Smooth muscle cell (in vitro differentiated cells): ENCODE results near the gene MCM3. TPM values are rescaled to one million over a fixed set of nuclear protein-coding genes. Genes with fewer than 3 reads are reported as not detected.

Source experiments
- DNase-seq: peaks from one replicate; lab custom pipeline; 2025; ENCODE audit not compliant: unreplicated experiment; lab: John Stamatoyannopoulos, UW
- H2AFZ ChIP-seq: fragments of 200-600 bp; sonication (generic); 2 replicates; pipeline ENCODE4 v1.6.0; 2016; ENCODE audit warnings: antibody characterized with exemption, low read depth, mild to moderate bottlenecking
- H3F3A ChIP-seq: fragments of 200-600 bp; sonication (generic); 2 replicates; pipeline ENCODE4 v1.6.0; 2017; ENCODE audit warnings: antibody characterized with exemption, low read depth
- H3K27ac ChIP-seq: fragments of 200-600 bp; sonication (generic); 2 replicates; pipeline ENCODE4 v1.5.1; 2016; ENCODE audit warnings: low read depth, mild to moderate bottlenecking
- H3K27me3 ChIP-seq: fragments of 200-600 bp; sonication (generic); 2 replicates; pipeline ENCODE4 v1.6.1; 2016; ENCODE audit warnings: low read depth, mild to moderate bottlenecking
- H3K36me3 ChIP-seq: fragments of 200-600 bp; sonication (generic); 2 replicates; pipeline ENCODE4 v1.5.1; 2016; ENCODE audit warnings: low read depth
- H3K4me1 ChIP-seq: fragments of 200-600 bp; sonication (generic); 2 replicates; pipeline ENCODE4 v1.5.1; 2016; ENCODE audit warnings: low read depth
- H3K4me2 ChIP-seq: fragments of 200-600 bp; sonication (generic); 2 replicates; pipeline ENCODE4 v1.6.0; 2016; ENCODE audit warnings: mild to moderate bottlenecking
- H3K4me3 ChIP-seq: fragments of 200-600 bp; sonication (generic); 2 replicates; pipeline ENCODE4 v1.5.1; 2016; ENCODE audit warnings: mild to moderate bottlenecking
- H3K79me2 ChIP-seq: fragments of 200-600 bp; sonication (generic); 2 replicates; pipeline ENCODE4 v1.6.0; 2016; ENCODE audit warnings: low read depth, mild to moderate bottlenecking
- H3K9ac ChIP-seq: fragments of 200-600 bp; sonication (generic); 2 replicates; pipeline ENCODE4 v1.6.0; 2016; ENCODE audit warnings: low read depth
- H3K9me3 ChIP-seq: fragments of 200-600 bp; sonication (generic); replicated peaks from 2 replicates; pipeline ENCODE4 v1.5.1; 2016; ENCODE audit warnings: low read depth
- H4K20me1 ChIP-seq: fragments of 200-600 bp; sonication (generic); 2 replicates; pipeline ENCODE4 v1.6.0; 2016; ENCODE audit warnings: low read depth
- WGBS: methylation state at CpG from one replicate; pipeline ENCODE4 v1.1.7; 2016; ENCODE audit warnings: low lambda C conversion rate; 5-methylcytosine and 5-hydroxymethylcytosine counted together
- polyA plus RNA-seq: library from polyadenylated mRNA; unstranded; fragments of >200 nt; fragmentation: Nextera tagmentation; extraction: Ambion mirVana; gene quantifications from 2 replicates; pipeline ENCODE4 v1.2.1, GENCODE V29; 2016
- total RNA-seq: library from RNA; depleted of rRNA; stranded (reverse); fragments of >200 nt; gene quantifications from 2 replicates; pipeline ENCODE4 v1.2.3, GENCODE V29; 2014
- TF ChIP-seq, protein P1 (sequence below): fragments of 200-600 bp; sonication (generic); IDR thresholded peaks from 2 replicates; pipeline ENCODE4 v1.5.1; 2017; ENCODE audit warnings: borderline replicate concordance, mild to moderate bottlenecking, antibody characterized with exemption; ENCODE audit not compliant: insufficient read depth, poor library complexity, severe bottlenecking

Gene MCM3
- total and polyA plus RNA-seq, 2 experiments from 2014 or later, result 32.2 to 33.9 TPM

DNA sequence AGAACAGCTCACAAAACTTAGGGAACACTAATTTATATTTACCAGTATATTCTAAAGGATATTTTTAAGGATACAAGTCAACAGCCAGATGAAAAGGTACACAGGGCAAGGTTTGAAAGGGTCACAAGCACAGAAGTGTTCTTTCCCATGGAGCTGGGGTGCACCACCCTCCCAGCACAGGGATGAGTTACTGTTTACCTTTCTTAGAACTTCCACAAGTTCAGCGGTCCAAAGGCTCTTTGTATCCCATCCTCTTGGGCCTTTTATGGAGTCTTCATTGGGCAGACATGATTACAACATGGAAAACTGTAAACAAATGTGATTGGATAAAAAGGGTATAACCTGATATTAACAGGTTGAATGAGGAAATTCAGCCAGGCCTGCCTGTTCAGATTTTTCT is 39.1 kb downstream of the MCM3 start:
- 83% methylated on average over 1 of the region's 1 CpG for WGBS
- Histone ChIP-seq H3K27ac (no peak overlapping the region), H3K79me2 (no peaks in the 10 kb centered on the region), H2AFZ (no peak overlapping the region), H4K20me1 (no peaks in the 10 kb centered on the region), H3F3A (no peaks in the 10 kb centered on the region), H3K9me3 (no peaks in the 10 kb centered on the region), H3K4me2 (no peak overlapping the region), H3K4me3 (no peak overlapping the region), H3K27me3 (peaks cover 12% of the 10 kb centered on the region), H3K36me3 (no peaks in the 10 kb centered on the region), H3K9ac (no peak overlapping the region), H3K4me1 (no peaks in the 10 kb centered on the region)
- TF ChIP-seq, protein P1, sequence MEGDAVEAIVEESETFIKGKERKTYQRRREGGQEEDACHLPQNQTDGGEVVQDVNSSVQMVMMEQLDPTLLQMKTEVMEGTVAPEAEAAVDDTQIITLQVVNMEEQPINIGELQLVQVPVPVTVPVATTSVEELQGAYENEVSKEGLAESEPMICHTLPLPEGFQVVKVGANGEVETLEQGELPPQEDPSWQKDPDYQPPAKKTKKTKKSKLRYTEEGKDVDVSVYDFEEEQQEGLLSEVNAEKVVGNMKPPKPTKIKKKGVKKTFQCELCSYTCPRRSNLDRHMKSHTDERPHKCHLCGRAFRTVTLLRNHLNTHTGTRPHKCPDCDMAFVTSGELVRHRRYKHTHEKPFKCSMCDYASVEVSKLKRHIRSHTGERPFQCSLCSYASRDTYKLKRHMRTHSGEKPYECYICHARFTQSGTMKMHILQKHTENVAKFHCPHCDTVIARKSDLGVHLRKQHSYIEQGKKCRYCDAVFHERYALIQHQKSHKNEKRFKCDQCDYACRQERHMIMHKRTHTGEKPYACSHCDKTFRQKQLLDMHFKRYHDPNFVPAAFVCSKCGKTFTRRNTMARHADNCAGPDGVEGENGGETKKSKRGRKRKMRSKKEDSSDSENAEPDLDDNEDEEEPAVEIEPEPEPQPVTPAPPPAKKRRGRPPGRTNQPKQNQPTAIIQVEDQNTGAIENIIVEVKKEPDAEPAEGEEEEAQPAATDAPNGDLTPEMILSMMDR, result no peak
- DNase-seq, result no peak

DNA sequence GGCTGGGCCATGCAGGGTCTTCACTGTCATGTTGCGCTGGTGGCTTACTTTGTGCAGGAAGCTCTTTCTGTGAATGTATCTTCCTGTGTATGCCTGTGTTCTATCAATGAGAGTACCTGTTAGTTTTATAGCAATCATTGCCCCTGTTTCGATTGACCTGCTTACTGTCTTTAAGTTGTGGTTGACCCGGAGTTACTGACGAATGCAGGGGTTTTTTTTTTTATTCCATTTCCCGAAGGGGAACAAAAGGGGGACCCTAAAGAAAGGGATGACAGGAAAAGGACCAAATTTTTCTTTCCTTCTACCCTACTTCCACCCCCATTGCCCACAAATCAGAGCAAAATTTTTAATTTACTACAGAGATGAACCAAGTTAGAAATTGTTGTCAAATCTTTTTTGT is 40.1 kb downstream of the MCM3 start, which contains the start of gene IL17F:
IL17F (minus strand) TSS at position 101 of the 400 bp plus-strand sequence; CDS start at position 30, 71 bp downstream.
- no peak within 1 kb of the TSS for H3K9ac ChIP-seq
- no peaks in the 10 kb centered on the region for H3F3A ChIP-seq
- H3K4me1 ChIP-seq, result no peaks in the 10 kb centered on the region
- H3K4me2 ChIP-seq, result no peak within 1 kb of the TSS
- H3K36me3 ChIP-seq, result no peaks in the 10 kb centered on the region
- H3K79me2 ChIP-seq, result no peaks in the 10 kb centered on the region
- H2AFZ ChIP-seq, result no peak within 1 kb of the TSS
- no peak for DNase-seq
- 88% methylated on average over 5 of the region's 5 CpGs for WGBS
- no peaks in the 10 kb centered on the region for H3K9me3 ChIP-seq
- no peaks in the 10 kb centered on the region for H4K20me1 ChIP-seq
- no peak within 1 kb of the TSS for H3K27ac ChIP-seq
- peaks cover 8% of the 10 kb centered on the region for H3K27me3 ChIP-seq
- TF ChIP-seq, protein P1, result no peak
- no peak within 1 kb of the TSS for H3K4me3 ChIP-seq

DNA sequence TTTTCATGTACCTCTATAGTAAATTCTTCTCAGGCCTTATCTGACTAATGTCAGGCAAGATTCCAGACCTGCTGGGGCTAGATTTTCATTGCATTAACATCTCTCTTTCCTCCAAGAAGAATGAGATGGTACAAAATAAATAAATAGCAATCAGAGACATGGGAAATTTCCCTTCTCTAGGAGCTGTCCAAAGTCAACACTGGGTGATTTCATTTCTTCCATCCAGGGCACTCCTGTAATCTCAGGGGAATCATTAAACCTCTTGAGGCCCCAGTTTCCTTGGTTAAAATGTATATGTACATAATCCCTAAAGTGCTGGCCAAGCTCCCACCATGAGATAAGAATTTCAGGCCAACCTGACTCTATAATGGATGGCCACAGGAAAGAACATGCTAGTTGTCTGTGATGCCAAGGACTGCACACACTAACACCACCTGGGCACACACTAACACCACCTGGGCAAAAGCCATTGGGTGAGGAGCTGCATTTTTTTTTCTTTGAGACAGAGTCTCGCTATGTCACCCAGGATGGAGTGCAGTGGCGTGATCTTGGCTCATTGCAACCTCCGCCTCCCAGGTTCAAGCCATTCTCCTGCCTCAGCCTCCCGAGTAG is 41.2 kb downstream of the MCM3 start:
- H4K20me1 ChIP-seq, result no peaks in the 10 kb centered on the region
- H2AFZ ChIP-seq, result no peak overlapping the region
- H3K4me1 ChIP-seq, result no peaks in the 10 kb centered on the region
- peaks cover 7% of the 10 kb centered on the region for H3K27me3 ChIP-seq
- TF ChIP-seq, protein P1, result no peak
- no peak overlapping the region for H3K4me3 ChIP-seq
- H3K9me3 ChIP-seq, result no peaks in the 10 kb centered on the region
- 80% methylated on average over 4 of the region's 4 CpGs for WGBS
- H3K36me3 ChIP-seq, result no peaks in the 10 kb centered on the region
- no peak overlapping the region for H3K4me2 ChIP-seq
- no peak overlapping the region for H3K9ac ChIP-seq
- no peaks in the 10 kb centered on the region for H3F3A ChIP-seq
- DNase-seq, result no peak
- H3K27ac ChIP-seq, result no peak overlapping the region
- H3K79me2 ChIP-seq, result no peaks in the 10 kb centered on the region

DNA sequence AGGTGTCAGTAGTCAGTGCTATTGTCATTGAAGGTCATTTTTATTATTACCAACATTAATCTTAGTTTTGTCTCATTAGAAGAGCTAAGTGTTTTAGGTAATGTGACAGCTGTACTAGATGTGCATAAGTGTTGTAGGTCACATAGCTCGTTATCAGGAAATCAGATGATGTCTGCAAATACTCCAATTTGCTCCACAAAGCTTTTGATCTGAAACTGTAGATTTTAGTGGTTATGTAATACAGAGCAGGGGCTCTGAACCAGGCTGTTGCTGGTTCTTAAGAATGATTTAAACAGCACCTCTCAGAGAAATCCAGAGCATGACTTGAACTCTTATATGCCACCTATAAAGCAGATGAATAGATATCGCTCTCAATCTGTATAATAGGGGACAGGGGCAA is 42.7 kb downstream of the MCM3 start:
- WGBS, result 88% methylated on average over 2 of the region's 2 CpGs

More for the DNA sequence above, 42.7 kb downstream of the MCM3 start:
- no peak for DNase-seq
- Histone ChIP-seq H3K4me1 (no peaks in the 10 kb centered on the region), H4K20me1 (no peaks in the 10 kb centered on the region), H3K79me2 (no peaks in the 10 kb centered on the region), H3K9ac (no peak overlapping the region), H3K4me2 (no peak overlapping the region), H3K36me3 (no peaks in the 10 kb centered on the region), H3K27ac (no peak overlapping the region), H3F3A (no peaks in the 10 kb centered on the region), H2AFZ (no peak overlapping the region), H3K9me3 (no peaks in the 10 kb centered on the region), H3K4me3 (no peak overlapping the region), H3K27me3 (peaks cover 7% of the 10 kb centered on the region)
- TF ChIP-seq, protein P1, result no peak
